B cell (primary cell): ENCODE results near the gene MYL11. TPM values are rescaled to one million over a fixed set of nuclear protein-coding genes. Genes with fewer than 3 reads are reported as not detected.
A peak's percentile ranks its signal among the peaks of the same experiment; 100 is the strongest.

ENCODE experiments used
- ATAC-seq: fragments of 200-7000 bp; cut with Tn5 transposase; one replicate; pipeline ENCODE4 v1.10.0; 2021; ENCODE audit warnings: low read depth, mild to moderate bottlenecking, moderate number of reproducible peaks, moderate library complexity
- CTCF ChIA-PET: fragments of 350-600 bp; sonication (Branson Sonifier 250); formaldehyde crosslinking; loops from one replicate; lab custom pipeline; 2021; ENCODE audit warnings: antibody characterized with exemption, inconsistent platforms; lab: Charles Lee
- POLR2A ChIA-PET: fragments of 350-600 bp; sonication (Branson Sonifier 250); formaldehyde crosslinking; loops from one replicate; lab custom pipeline; 2021; ENCODE audit warnings: antibody characterized with exemption; lab: Charles Lee
- DNase-seq: peaks from one replicate; pipeline ENCODE4 v3.0.0; 2013
- H2AFZ ChIP-seq: 2 replicates; pipeline ENCODE4 v1.6.1; 2012; ENCODE audit warnings: mild to moderate bottlenecking, low read depth, low read length; ENCODE audit not compliant: insufficient read depth, poor library complexity, severe bottlenecking
- H3K27ac ChIP-seq, 2 donors: 1 replicate in 1 of 2; 2 replicates in 1 of 2; pipeline ENCODE4 v1.5.1; 2012 to 2013; ENCODE audit warnings: low read length in 2 of 2, mild to moderate bottlenecking in 2 of 2, moderate library complexity in 1 of 2
- H3K27me3 ChIP-seq, 4 experiments: fragments of 200-600 bp in 1 of 4; sonication (generic) in 1 of 4; replicated peaks in 1 of 4; 1 replicate in 2 of 4; 2 replicates in 2 of 4; pipeline versions ENCODE4 v1.6.1 to v1.7.0; 2013 to 2016; ENCODE audit warnings: low read length in 3 of 4, mild to moderate bottlenecking in 2 of 4, mixed read lengths in 1 of 4, moderate library complexity in 1 of 4; ENCODE audit not compliant: insufficient read depth in 4 of 4, control insufficient read depth in 3 of 4; ENCODE audit errors: control extremely low read depth in 1 of 4
- H3K36me3 ChIP-seq, 2 experiments: replicated peaks in 1 of 2; 1 replicate in 1 of 2; 2 replicates in 1 of 2; pipeline versions ENCODE4 v1.6.1 to v1.7.1; 2013; ENCODE audit warnings: low read length in 1 of 2; ENCODE audit not compliant: insufficient read depth in 2 of 2, control insufficient read depth in 1 of 2; ENCODE audit errors: control extremely low read depth in 1 of 2, extremely low read depth in 1 of 2
- H3K4me1 ChIP-seq, 2 donors: fragments of 200-600 bp in 1 of 2; sonication (generic) in 1 of 2; 1 replicate in 1 of 2; 2 replicates in 1 of 2; pipeline versions ENCODE4 v1.5.1 to v1.6.1; 2013 to 2017; ENCODE audit warnings: low read length in 2 of 2; ENCODE audit not compliant: control insufficient read depth in 2 of 2, insufficient read depth in 2 of 2
- H3K4me2 ChIP-seq: replicated peaks from 2 replicates; pipeline ENCODE3; 2012; ENCODE audit warnings: mild to moderate bottlenecking, low read depth, low read length; ENCODE audit not compliant: poor library complexity, severe bottlenecking
- H3K4me3 ChIP-seq, 5 experiments: fragments of 200-600 bp in 1 of 5; sonication (generic) in 1 of 5; 1 replicate in 3 of 5; 2 replicates in 2 of 5; pipeline versions ENCODE4 v1.5.1 to v1.7.0; 2011 to 2016; ENCODE audit warnings: low read length in 4 of 5, mild to moderate bottlenecking in 4 of 5, low read depth in 2 of 5, control low read depth in 1 of 5, moderate library complexity in 1 of 5; ENCODE audit not compliant: insufficient read depth in 1 of 5; ENCODE audit errors: control extremely low read depth in 1 of 5, extremely low read depth in 1 of 5
- H3K79me2 ChIP-seq: fragments of 200-600 bp; sonication (generic); one replicate; pipeline ENCODE4 v1.6.0; 2016; ENCODE audit warnings: low read length; ENCODE audit not compliant: control insufficient read depth, insufficient read depth
- H3K9ac ChIP-seq: fragments of 200-600 bp; sonication (generic); 2 replicates; pipeline ENCODE4 v1.6.1; 2017; ENCODE audit warnings: mild to moderate bottlenecking, low read length, moderate library complexity
- H3K9me3 ChIP-seq, 3 donors: one replicate each; pipeline versions ENCODE4 v1.6.1 to v1.7.1; 2013; ENCODE audit warnings: low read length in 2 of 3; ENCODE audit not compliant: control insufficient read depth in 2 of 3, insufficient read depth in 1 of 3; ENCODE audit errors: control extremely low read depth in 1 of 3
- H4K20me1 ChIP-seq: 2 replicates; pipeline ENCODE4 v1.6.0; 2012; ENCODE audit warnings: mild to moderate bottlenecking, low read length; ENCODE audit not compliant: insufficient read depth, control insufficient read depth, poor library complexity, severe bottlenecking
- H3K27ac Mint-ChIP-seq: one replicate; pipeline ENCODE4 v1.8.0; 2021; ENCODE audit warnings: mixed read lengths
- H3K27me3 Mint-ChIP-seq: one replicate; pipeline ENCODE4 v1.8.0; 2021; ENCODE audit warnings: mixed read lengths
- H3K4me1 Mint-ChIP-seq: one replicate; pipeline ENCODE4 v1.8.0; 2021; ENCODE audit warnings: mixed read lengths
- H3K4me3 Mint-ChIP-seq: one replicate; pipeline ENCODE4 v1.8.0; 2021; ENCODE audit warnings: mixed read lengths
- H3K9me3 Mint-ChIP-seq: one replicate; pipeline ENCODE4 v1.8.0; 2022; ENCODE audit warnings: mixed read lengths; ENCODE audit not compliant: insufficient read depth
- CTCF ChIP-seq: fragments of 200-600 bp; IDR thresholded peaks from one replicate; pipeline ENCODE4 v1.8.0; 2022; ENCODE audit warnings: antibody characterized with exemption, mild to moderate bottlenecking
- EZH2 ChIP-seq: IDR thresholded peaks from 2 replicates; pipeline ENCODE4 v1.6.1; 2012; ENCODE audit warnings: borderline replicate concordance, low read depth, mild to moderate bottlenecking, moderate library complexity, low read length; ENCODE audit not compliant: insufficient read depth, poor library complexity, severe bottlenecking
- WGBS: methylation state at CpG from one replicate; pipeline ENCODE4 v1.1.5; 2013; ENCODE audit warnings: missing lambda C conversion rate; ENCODE audit not compliant: insufficient coverage; 5-methylcytosine and 5-hydroxymethylcytosine counted together
- intact Hi-C: fragments of 100-400 bp; cut with micrococcal nuclease; formaldehyde crosslinking; loops from one replicate; pipeline ENCODE4 v1.10.0; 2022
- polyA plus RNA-seq: library from polyadenylated mRNA; depleted of rRNA; stranded (reverse); fragments of >200 nt; gene quantifications from 2 replicates; pipeline ENCODE4 v1.2.3, GENCODE V29; 2012
- total RNA-seq, 2 donors: library from RNA; stranded (reverse); fragments of 120-200 nt in 1 of 2; gene quantifications; 1 replicate in 1 of 2; 2 replicates in 1 of 2; pipeline versions ENCODE4 v1.2.3 to v1.2.4, GENCODE V29; 2013 to 2022

Gene MYL11
- total and polyA plus RNA-seq, 2 donors (not counting 1 experiment from before 2014, with no cell fraction given): 3.6 TPM; not detected in 1

- TF ChIP-seq CTCF: no peak
- TF ChIP-seq EZH2: no peak
- Histone ChIP-seq H4K20me1 (peaks cover 18% of the 10 kb centered on the region), H3K9ac (no peak overlapping the region), H3K4me2 (no peak overlapping the region), H3K79me2 (peaks cover 30% of the 10 kb centered on the region), H2AFZ (no peak overlapping the region), H3K27ac (no peak overlapping the region), H3K27me3 (no peaks in the 10 kb centered on the region), H3K36me3 (peaks cover 0 to 16% of the 10 kb centered on the region in 2 experiments), H3K9me3 (no peaks in the 10 kb centered on the region), H3K4me1 (peaks cover 11 to 24% of the 10 kb centered on the region in 2 donors), H3K4me3 (no peak overlapping the region)
- 85% methylated on average over 6 of the region's 8 CpGs for WGBS
- no peaks in the 10 kb centered on the region for H3K9me3 Mint-ChIP-seq
- intact Hi-C loops: no loop called here
- H3K27me3 Mint-ChIP-seq: peaks cover 7% of the 10 kb centered on the region
- peak overlapping the region; percentile 75 for H3K4me3 Mint-ChIP-seq
- ChIA-PET POLR2A (no interaction called here), CTCF (interaction anchor here (1.1 to 2.5 kb wide), 2 partner anchors 7 to 28 kb away, joined by 3 to 15 read pairs; partner anchors contain the start of genes DCTPP1 and ZNF771)
- no peak overlapping the region for H3K27ac Mint-ChIP-seq
- H3K4me1 Mint-ChIP-seq: peaks cover 19% of the 10 kb centered on the region
- peak; percentile 6 for DNase-seq
- ATAC-seq: no peak
Observed at GRCh38 chr16:30401768-30402425, 27.3 kb downstream of the MYL11 start.

GRCh38 chr16:30406795-30407101 lies 32.1 kb downstream of the MYL11 start:
- ATAC-seq (peak; percentile 8), DNase-seq (no peak)
- H3K27ac ChIP-seq: peak overlapping the region in 1 of 2 donors; percentile 2
- no peak for TF ChIP-seq EZH2
- TF ChIP-seq CTCF: no peak
- H3K36me3 ChIP-seq: peaks cover 0 to 2% of the 10 kb centered on the region in 2 experiments
- H3K27ac Mint-ChIP-seq: peak overlapping the region; percentile 96
- H3K9me3 Mint-ChIP-seq: no peaks in the 10 kb centered on the region
- 12% methylated on average over 10 of the region's 14 CpGs for WGBS
- intact Hi-C loops: loop anchor here (1.0 kb wide), 3 partner anchors 28 to 71 kb away; no protein-coding TSS in a partner anchor
- H3K4me3 ChIP-seq: peak overlapping the region; percentile 42 to 76 (median 66)
- H3K9ac ChIP-seq: peak overlapping the region; percentile 69
- peaks cover 4% of the 10 kb centered on the region for H3K27me3 Mint-ChIP-seq
- H2AFZ ChIP-seq: peak overlapping the region; percentile 79
- ChIA-PET POLR2A (interaction anchor here (0.6 to 2.0 kb wide), 12 partner anchors 9 to 584 kb away, joined by 3 to 11 read pairs (median 6); partner anchors contain the start of genes CORO1A, SEPTIN1 and ZNF48), CTCF (interaction anchor here (1.0 to 5.4 kb wide), 12 partner anchors 10 to 222 kb away, joined by 3 to 65 read pairs (median 4); partner anchors contain the start of genes SEPTIN1, TBC1D10B, ZNF48 and ZNF764)
- peaks cover 21% of the 10 kb centered on the region for H3K4me1 Mint-ChIP-seq
- H3K4me1 ChIP-seq: peaks cover 15 to 23% of the 10 kb centered on the region in 2 donors
- no peaks in the 10 kb centered on the region for H3K27me3 ChIP-seq
- H4K20me1 ChIP-seq: no peaks in the 10 kb centered on the region
- H3K79me2 ChIP-seq: peaks cover 8% of the 10 kb centered on the region
- H3K4me2 ChIP-seq: peak overlapping the region; percentile 93
- no peaks in the 10 kb centered on the region for H3K9me3 ChIP-seq
- H3K4me3 Mint-ChIP-seq: peak overlapping the region; percentile 98
